ENCODE results near the gene SGIP1.

DNA sequence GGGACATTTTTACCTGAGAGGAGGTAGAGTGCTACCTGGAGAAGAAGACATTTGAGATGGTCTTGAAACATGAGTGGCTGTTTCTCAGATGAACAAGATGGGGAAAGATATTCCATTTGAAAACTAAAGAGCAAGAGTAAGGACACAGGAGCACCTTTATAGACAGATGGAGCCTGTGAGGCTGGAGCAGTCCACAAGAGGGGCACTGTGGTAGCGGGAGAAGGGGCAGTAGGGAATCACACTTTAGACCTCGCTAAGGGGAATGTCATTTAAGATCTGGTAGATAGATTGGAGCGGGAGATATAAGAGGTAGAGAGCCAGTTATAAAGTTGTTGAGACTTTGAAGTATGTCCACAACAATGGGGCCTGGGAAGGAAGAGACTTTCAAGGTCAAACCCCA is 241.7 kb downstream of the SGIP1 start:
- TF ChIP-seq, protein P1, sequence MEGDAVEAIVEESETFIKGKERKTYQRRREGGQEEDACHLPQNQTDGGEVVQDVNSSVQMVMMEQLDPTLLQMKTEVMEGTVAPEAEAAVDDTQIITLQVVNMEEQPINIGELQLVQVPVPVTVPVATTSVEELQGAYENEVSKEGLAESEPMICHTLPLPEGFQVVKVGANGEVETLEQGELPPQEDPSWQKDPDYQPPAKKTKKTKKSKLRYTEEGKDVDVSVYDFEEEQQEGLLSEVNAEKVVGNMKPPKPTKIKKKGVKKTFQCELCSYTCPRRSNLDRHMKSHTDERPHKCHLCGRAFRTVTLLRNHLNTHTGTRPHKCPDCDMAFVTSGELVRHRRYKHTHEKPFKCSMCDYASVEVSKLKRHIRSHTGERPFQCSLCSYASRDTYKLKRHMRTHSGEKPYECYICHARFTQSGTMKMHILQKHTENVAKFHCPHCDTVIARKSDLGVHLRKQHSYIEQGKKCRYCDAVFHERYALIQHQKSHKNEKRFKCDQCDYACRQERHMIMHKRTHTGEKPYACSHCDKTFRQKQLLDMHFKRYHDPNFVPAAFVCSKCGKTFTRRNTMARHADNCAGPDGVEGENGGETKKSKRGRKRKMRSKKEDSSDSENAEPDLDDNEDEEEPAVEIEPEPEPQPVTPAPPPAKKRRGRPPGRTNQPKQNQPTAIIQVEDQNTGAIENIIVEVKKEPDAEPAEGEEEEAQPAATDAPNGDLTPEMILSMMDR (IDR thresholded peaks at IDR 0.05; ENCODE audit: low read length): no peak
- TF ChIP-seq EZH2 (IDR thresholded peaks at IDR 0.05; ENCODE audit: borderline replicate concordance, low read length): no peak
